HCT116 (cell line): ENCODE results near the gene KSR1.

ENCODE experiments used
- EGR1 ChIP-seq: IDR thresholded peaks from 2 replicates; pipeline ENCODE4 v1.6.1; 2012; ENCODE audit warnings: low read depth
- ELF1 ChIP-seq: IDR thresholded peaks from 2 replicates; pipeline ENCODE4 v1.6.1; 2012; ENCODE audit warnings: low read depth, borderline replicate concordance
- EZH2 ChIP-seq: fragments of 200-600 bp; sonication (generic); IDR thresholded peaks from 2 replicates; pipeline ENCODE4 v1.6.1; 2017; ENCODE audit warnings: antibody characterized with exemption, mixed run types
- EZH2phosphoT487 ChIP-seq: fragments of 200-600 bp; IDR thresholded peaks from 2 replicates; pipeline ENCODE4 v1.6.1; 2018; ENCODE audit warnings: antibody characterized with exemption, borderline replicate concordance
- FOSL1 ChIP-seq: IDR thresholded peaks from 2 replicates; pipeline ENCODE4 v1.6.1; 2012; ENCODE audit warnings: low read depth
- POLR2A ChIP-seq: IDR thresholded peaks from 2 replicates; pipeline ENCODE4 v1.7.0; 2011; ENCODE audit warnings: borderline replicate concordance; ENCODE audit not compliant: insufficient read depth, insufficient read length; ENCODE audit errors: extremely low read depth
- POLR2AphosphoS5 ChIP-seq: IDR thresholded peaks from 2 replicates; pipeline ENCODE4 v1.6.1; 2011; ENCODE audit warnings: mild to moderate bottlenecking, low read depth, low read length, moderate library complexity
- REST ChIP-seq: IDR thresholded peaks from 2 replicates; pipeline ENCODE4 v1.6.1; 2012; ENCODE audit warnings: low read depth
- ZBTB33 ChIP-seq: IDR thresholded peaks from 2 replicates; pipeline ENCODE4 v1.6.1; 2011; ENCODE audit warnings: mild to moderate bottlenecking, low read length, moderate library complexity; ENCODE audit not compliant: insufficient replicate concordance; ENCODE audit errors: extremely low read depth
- TF ChIP-seq, protein P1 (sequence below), 3 experiments: fragments of 200-600 bp in 1 of 3; sonication (generic) in 1 of 3; IDR thresholded peaks in 2 of 3; conservative IDR thresholded peaks in 1 of 3; 2 replicates each; pipeline ENCODE4 v1.5.1; 2012 to 2017; ENCODE audit warnings: low read depth in 2 of 3, low read length in 2 of 3, antibody characterized with exemption in 1 of 3, borderline replicate concordance in 1 of 3, control low read depth in 1 of 3, mild to moderate bottlenecking in 1 of 3, mixed read lengths in 1 of 3, mixed run types in 1 of 3, moderate library complexity in 1 of 3; ENCODE audit not compliant: insufficient read depth in 1 of 3
- TF ChIP-seq, protein P2 (sequence below): IDR thresholded peaks from 2 replicates; pipeline ENCODE4 v1.6.1; 2012

GRCh38 chr17:27633312-27634025 is 177.2 kb downstream of the KSR1 start:
- TF ChIP-seq POLR2A (no peak), POLR2AphosphoS5 (no peak), EZH2 (no peak), ELF1 (no peak), REST (no peak), FOSL1 (no peak), EZH2phosphoT487 (no peak), EGR1 (no peak), ZBTB33 (no peak)
- TF ChIP-seq, protein P1, sequence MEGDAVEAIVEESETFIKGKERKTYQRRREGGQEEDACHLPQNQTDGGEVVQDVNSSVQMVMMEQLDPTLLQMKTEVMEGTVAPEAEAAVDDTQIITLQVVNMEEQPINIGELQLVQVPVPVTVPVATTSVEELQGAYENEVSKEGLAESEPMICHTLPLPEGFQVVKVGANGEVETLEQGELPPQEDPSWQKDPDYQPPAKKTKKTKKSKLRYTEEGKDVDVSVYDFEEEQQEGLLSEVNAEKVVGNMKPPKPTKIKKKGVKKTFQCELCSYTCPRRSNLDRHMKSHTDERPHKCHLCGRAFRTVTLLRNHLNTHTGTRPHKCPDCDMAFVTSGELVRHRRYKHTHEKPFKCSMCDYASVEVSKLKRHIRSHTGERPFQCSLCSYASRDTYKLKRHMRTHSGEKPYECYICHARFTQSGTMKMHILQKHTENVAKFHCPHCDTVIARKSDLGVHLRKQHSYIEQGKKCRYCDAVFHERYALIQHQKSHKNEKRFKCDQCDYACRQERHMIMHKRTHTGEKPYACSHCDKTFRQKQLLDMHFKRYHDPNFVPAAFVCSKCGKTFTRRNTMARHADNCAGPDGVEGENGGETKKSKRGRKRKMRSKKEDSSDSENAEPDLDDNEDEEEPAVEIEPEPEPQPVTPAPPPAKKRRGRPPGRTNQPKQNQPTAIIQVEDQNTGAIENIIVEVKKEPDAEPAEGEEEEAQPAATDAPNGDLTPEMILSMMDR (IDR thresholded peaks at IDR 0.05 in 2 of 3, conservative IDR thresholded peaks at IDR 0.05 in 1 of 3; ENCODE audit: borderline replicate concordance in 1 of 3, insufficient read depth in 1 of 3, low read depth in 2 of 3, low read length in 2 of 3) = no peak
- TF ChIP-seq, protein P2, sequence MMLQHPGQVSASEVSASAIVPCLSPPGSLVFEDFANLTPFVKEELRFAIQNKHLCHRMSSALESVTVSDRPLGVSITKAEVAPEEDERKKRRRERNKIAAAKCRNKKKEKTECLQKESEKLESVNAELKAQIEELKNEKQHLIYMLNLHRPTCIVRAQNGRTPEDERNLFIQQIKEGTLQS = no peak
